HFFc6 (cell line): Measurements from ENCODE around the gene PLEKHB1. TPM values are rescaled to one million over a fixed set of nuclear protein-coding genes. Genes with fewer than 3 reads are reported as not detected.

Experiments used
- DNase-seq: peaks from one replicate; pipeline ENCODE4 v3.0.0-alpha.2; 2018
- H3K27ac Mint-ChIP-seq: 2 replicates; pipeline ENCODE4 v1.8.0; 2020; ENCODE audit warnings: mild to moderate bottlenecking, mixed read lengths
- H3K27me3 Mint-ChIP-seq: 2 replicates; pipeline ENCODE4 v1.8.0; 2021; ENCODE audit warnings: mild to moderate bottlenecking, moderate library complexity, mixed read lengths; ENCODE audit not compliant: insufficient read depth
- H3K36me3 Mint-ChIP-seq: 2 replicates; pipeline ENCODE4 v1.8.0; 2021; ENCODE audit warnings: low read depth, mixed read lengths
- H3K4me1 Mint-ChIP-seq: 2 replicates; pipeline ENCODE4 v1.8.0; 2020; ENCODE audit warnings: low read depth, mixed read lengths
- H3K4me3 Mint-ChIP-seq: 2 replicates; pipeline ENCODE4 v1.8.0; 2020; ENCODE audit warnings: mild to moderate bottlenecking, moderate library complexity, mixed read lengths
- H3K9me3 Mint-ChIP-seq: 2 replicates; pipeline ENCODE4 v1.8.0; 2020; ENCODE audit warnings: mild to moderate bottlenecking, mixed read lengths
- CTCF ChIP-seq: fragments of 200-600 bp; sonication (generic); IDR thresholded peaks from 2 replicates; pipeline ENCODE4 v1.5.0; 2021; ENCODE audit warnings: antibody characterized with exemption, mild to moderate bottlenecking
- total RNA-seq, 6 experiments: library from RNA; stranded (reverse); fragmentation: NEBNext Ultra II Directional; extraction: Animal tissue kit (Norgen Biotek cat#: 25700); gene quantifications; 2 replicates in 1 of 6; 3 replicates in 5 of 6; pipeline ENCODE4 v1.2.3, GENCODE V29; 2021

PLEKHB1 gene
- total RNA-seq, 6 experiments from 2014 or later, result 0.23 to 1.6 (median 0.48) TPM

GRCh38 chr11:73656985-73657384 is 10.6 kb downstream of the PLEKHB1 start:
- Mint-ChIP-seq H3K36me3 (no peaks in the 10 kb centered on the region), H3K9me3 (no peaks in the 10 kb centered on the region), H3K4me1 (peaks cover 12% of the 10 kb centered on the region), H3K27me3 (peaks cover 1% of the 10 kb centered on the region; the same call in 1 of the 2 replicates), H3K27ac (no peak overlapping the region), H3K4me3 (no peak overlapping the region)
- no peak for TF ChIP-seq CTCF
- no peak for DNase-seq

GRCh38 chr11:73659961-73660360 is 13.6 kb downstream of the PLEKHB1 start:
- peaks cover 29% of the 10 kb centered on the region for H3K4me1 Mint-ChIP-seq
- no peak for DNase-seq
- peak overlapping the region; percentile 41; the same call in 1 of the 2 replicates for H3K27ac Mint-ChIP-seq
- no peak overlapping the region for H3K4me3 Mint-ChIP-seq
- H3K9me3 Mint-ChIP-seq, result no peaks in the 10 kb centered on the region
- H3K36me3 Mint-ChIP-seq, result no peaks in the 10 kb centered on the region
- H3K27me3 Mint-ChIP-seq, result no peaks in the 10 kb centered on the region; the same call in 1 of the 2 replicates
- TF ChIP-seq CTCF, result no peak

- no peak for DNase-seq
- Mint-ChIP-seq H3K4me3 (peak overlapping the region; percentile 86), H3K27ac (peak overlapping the region; percentile 41; the same call in 1 of the 2 replicates), H3K27me3 (no peaks in the 10 kb centered on the region; the same call in 1 of the 2 replicates), H3K4me1 (peaks cover 29% of the 10 kb centered on the region), H3K9me3 (no peaks in the 10 kb centered on the region), H3K36me3 (no peaks in the 10 kb centered on the region)
- TF ChIP-seq CTCF, result no peak
Observed at GRCh38 chr11:73660497-73661034, 14.2 kb downstream of the PLEKHB1 start.

- peak overlapping the region; percentile 90 for H3K27ac Mint-ChIP-seq
- H3K4me3 Mint-ChIP-seq, result peak overlapping the region; percentile 86
- TF ChIP-seq CTCF, result peak; percentile 98
- no peaks in the 10 kb centered on the region for H3K9me3 Mint-ChIP-seq
- H3K36me3 Mint-ChIP-seq, result no peaks in the 10 kb centered on the region
- DNase-seq, result peak; percentile 81
- peaks cover 29% of the 10 kb centered on the region for H3K4me1 Mint-ChIP-seq
- H3K27me3 Mint-ChIP-seq, result no peaks in the 10 kb centered on the region; the same call in 1 of the 2 replicates
Observed at GRCh38 chr11:73661035-73661628, 14.8 kb downstream of the PLEKHB1 start.

GRCh38 chr11:73662445-73663157 is 16.2 kb downstream of the PLEKHB1 start:
- Mint-ChIP-seq H3K4me3 (no peak overlapping the region), H3K4me1 (peaks cover 29% of the 10 kb centered on the region), H3K27ac (peak overlapping the region; percentile 46; the same call in 1 of the 2 replicates), H3K9me3 (no peaks in the 10 kb centered on the region), H3K27me3 (no peaks in the 10 kb centered on the region; the same call in none of the 2 replicates), H3K36me3 (no peaks in the 10 kb centered on the region)
- DNase-seq, result peak; percentile 22
- TF ChIP-seq CTCF, result no peak
